Hepatocyte (in vitro differentiated cells): Measurements from ENCODE around the gene GRIK1. TPM values are rescaled to one million over a fixed set of nuclear protein-coding genes. Genes with fewer than 3 reads are reported as not detected.

Experiments
- DNase-seq: peaks from one replicate; pipeline ENCODE4 v3.0.0-alpha.2; 2016; ENCODE audit warnings: low spot score
- H2AFZ ChIP-seq: fragments of 200-600 bp; sonication (generic); 2 replicates; pipeline ENCODE4 v1.6.0; 2016; ENCODE audit warnings: antibody characterized with exemption, mild to moderate bottlenecking
- H3K27ac ChIP-seq: fragments of 200-600 bp; sonication (generic); 2 replicates; pipeline ENCODE4 v1.5.1; 2016; ENCODE audit warnings: mild to moderate bottlenecking
- H3K27me3 ChIP-seq: fragments of 200-600 bp; sonication (generic); 2 replicates; pipeline ENCODE4 v1.6.1; 2016
- H3K36me3 ChIP-seq: fragments of 200-600 bp; sonication (generic); replicated peaks from 2 replicates; pipeline ENCODE4 v1.5.1; 2016; ENCODE audit warnings: low read depth; ENCODE audit not compliant: insufficient read depth
- H3K4me1 ChIP-seq: fragments of 200-600 bp; sonication (generic); 2 replicates; pipeline ENCODE4 v1.5.1; 2016; ENCODE audit warnings: mild to moderate bottlenecking, moderate library complexity; ENCODE audit not compliant: insufficient read depth
- H3K4me2 ChIP-seq: fragments of 200-600 bp; sonication (generic); 2 replicates; pipeline ENCODE4 v1.6.0; 2016
- H3K4me3 ChIP-seq: fragments of 200-600 bp; sonication (generic); 2 replicates; pipeline ENCODE4 v1.5.1; 2016; ENCODE audit warnings: mild to moderate bottlenecking
- H3K79me2 ChIP-seq: fragments of 200-600 bp; sonication (generic); 2 replicates; pipeline ENCODE4 v1.6.0; 2017; ENCODE audit warnings: mild to moderate bottlenecking
- H3K9me2 ChIP-seq: fragments of 200-600 bp; sonication (generic); replicated peaks from 2 replicates; pipeline ENCODE4 v1.6.0; 2017; ENCODE audit warnings: mild to moderate bottlenecking; ENCODE audit not compliant: insufficient read depth
- H3K9me3 ChIP-seq: fragments of 200-600 bp; sonication (generic); 2 replicates; pipeline ENCODE4 v1.5.1; 2016; ENCODE audit warnings: low read depth, mild to moderate bottlenecking
- H4K20me1 ChIP-seq: fragments of 200-600 bp; sonication (generic); 2 replicates; pipeline ENCODE4 v1.6.0; 2016; ENCODE audit warnings: mild to moderate bottlenecking; ENCODE audit not compliant: insufficient read depth, poor library complexity, severe bottlenecking
- EZH2 ChIP-seq: fragments of 200-600 bp; sonication (generic); IDR thresholded peaks from 2 replicates; pipeline ENCODE4 v1.6.1; 2016; ENCODE audit warnings: antibody characterized with exemption, mild to moderate bottlenecking, borderline replicate concordance
- EZH2phosphoT487 ChIP-seq: fragments of 200-600 bp; sonication (generic); IDR thresholded peaks from one replicate; pipeline ENCODE4 v1.6.1; 2018; ENCODE audit warnings: antibody characterized with exemption, mild to moderate bottlenecking, low read depth, moderate library complexity; ENCODE audit not compliant: unreplicated experiment, severe bottlenecking
- WGBS: methylation state at CpG from one replicate; pipeline ENCODE4 v1.1.6; 2016; ENCODE audit warnings: low lambda C conversion rate; ENCODE audit errors: missing lambda C conversion rate; 5-methylcytosine and 5-hydroxymethylcytosine counted together
- polyA plus RNA-seq: library from polyadenylated mRNA; unstranded; fragments of >200 nt; fragmentation: Nextera tagmentation; extraction: Ambion mirVana; gene quantifications from 2 replicates; pipeline ENCODE4 v1.2.1, GENCODE V29; 2016
- total RNA-seq: library from RNA; depleted of rRNA; stranded (reverse); fragments of >200 nt; gene quantifications from 2 replicates; pipeline ENCODE4 v1.2.3, GENCODE V29; 2014
- TF ChIP-seq, protein P1 (sequence below): fragments of 200-600 bp; sonication (generic); IDR thresholded peaks from 2 replicates; pipeline ENCODE4 v1.5.1; 2016; ENCODE audit warnings: antibody characterized with exemption, mild to moderate bottlenecking; ENCODE audit not compliant: poor library complexity

GRIK1 gene
- total and polyA plus RNA-seq, 2 experiments from 2014 or later: 0.77 to 2.3 TPM

DNA sequence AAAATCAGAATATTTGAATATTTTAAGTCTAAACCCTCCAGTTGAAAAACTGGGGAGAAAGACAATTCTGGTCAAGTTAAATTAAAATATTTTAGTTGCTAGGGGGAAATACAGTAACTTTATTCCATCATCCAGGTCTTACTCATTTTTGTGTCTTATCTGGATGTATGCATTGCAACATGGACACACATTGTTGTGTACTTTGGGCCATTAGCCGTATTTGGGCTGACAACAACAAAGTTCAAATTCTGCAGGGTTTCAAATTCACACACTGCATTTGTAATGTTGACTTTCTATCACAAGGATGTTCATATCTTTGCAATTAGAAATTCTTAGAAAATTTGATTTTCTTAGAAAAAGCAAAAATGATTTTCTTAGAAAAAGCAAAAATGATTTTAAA, 391.8 kb downstream of the GRIK1 start:
- Histone ChIP-seq H3K27ac (no peak overlapping the region), H4K20me1 (no peaks in the 10 kb centered on the region), H3K79me2 (no peaks in the 10 kb centered on the region), H3K36me3 (no peaks in the 10 kb centered on the region), H2AFZ (no peak overlapping the region), H3K9me3 (no peaks in the 10 kb centered on the region), H3K27me3 (no peaks in the 10 kb centered on the region), H3K9me2 (no peaks in the 10 kb centered on the region), H3K4me3 (no peak overlapping the region), H3K4me1 (no peaks in the 10 kb centered on the region), H3K4me2 (no peak overlapping the region)
- 76% methylated on average over 1 of the region's 1 CpG for WGBS
- TF ChIP-seq, protein P1, sequence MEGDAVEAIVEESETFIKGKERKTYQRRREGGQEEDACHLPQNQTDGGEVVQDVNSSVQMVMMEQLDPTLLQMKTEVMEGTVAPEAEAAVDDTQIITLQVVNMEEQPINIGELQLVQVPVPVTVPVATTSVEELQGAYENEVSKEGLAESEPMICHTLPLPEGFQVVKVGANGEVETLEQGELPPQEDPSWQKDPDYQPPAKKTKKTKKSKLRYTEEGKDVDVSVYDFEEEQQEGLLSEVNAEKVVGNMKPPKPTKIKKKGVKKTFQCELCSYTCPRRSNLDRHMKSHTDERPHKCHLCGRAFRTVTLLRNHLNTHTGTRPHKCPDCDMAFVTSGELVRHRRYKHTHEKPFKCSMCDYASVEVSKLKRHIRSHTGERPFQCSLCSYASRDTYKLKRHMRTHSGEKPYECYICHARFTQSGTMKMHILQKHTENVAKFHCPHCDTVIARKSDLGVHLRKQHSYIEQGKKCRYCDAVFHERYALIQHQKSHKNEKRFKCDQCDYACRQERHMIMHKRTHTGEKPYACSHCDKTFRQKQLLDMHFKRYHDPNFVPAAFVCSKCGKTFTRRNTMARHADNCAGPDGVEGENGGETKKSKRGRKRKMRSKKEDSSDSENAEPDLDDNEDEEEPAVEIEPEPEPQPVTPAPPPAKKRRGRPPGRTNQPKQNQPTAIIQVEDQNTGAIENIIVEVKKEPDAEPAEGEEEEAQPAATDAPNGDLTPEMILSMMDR: no peak
- DNase-seq: no peak

DNA sequence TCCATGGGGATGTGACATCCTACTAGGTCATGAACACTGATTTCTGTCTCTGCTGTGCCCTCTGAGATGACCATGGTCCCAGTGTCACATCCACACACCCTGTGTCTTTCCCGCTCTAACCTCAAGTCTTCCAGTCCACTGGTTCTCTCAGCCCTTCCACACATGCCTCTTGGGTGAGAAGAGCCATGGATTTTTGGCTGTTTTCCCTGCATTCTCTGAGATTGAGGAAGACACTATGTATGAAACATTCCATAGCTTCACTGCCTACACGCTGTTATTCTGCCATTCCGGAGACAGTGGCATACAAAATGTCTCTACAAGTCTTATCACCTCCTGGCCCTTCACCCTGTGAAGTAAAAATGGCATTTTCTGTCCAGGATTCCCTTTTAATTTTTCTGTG, 393.7 kb downstream of the GRIK1 start:
- TF ChIP-seq, protein P1: no peak
- no peak for TF ChIP-seq EZH2phosphoT487
- TF ChIP-seq EZH2: no peak
- no peak overlapping the region for H3K27ac ChIP-seq
- H3K36me3 ChIP-seq: no peaks in the 10 kb centered on the region
- H3K4me2 ChIP-seq: no peak overlapping the region
- H4K20me1 ChIP-seq: no peaks in the 10 kb centered on the region
- no peak overlapping the region for H3K4me3 ChIP-seq
- no peak for DNase-seq
- H3K9me3 ChIP-seq: no peaks in the 10 kb centered on the region
- WGBS: 97% methylated on average over 3 of the region's 3 CpGs
- no peaks in the 10 kb centered on the region for H3K27me3 ChIP-seq
- no peaks in the 10 kb centered on the region for H3K4me1 ChIP-seq
- no peaks in the 10 kb centered on the region for H3K9me2 ChIP-seq
- H3K79me2 ChIP-seq: no peaks in the 10 kb centered on the region
- no peak overlapping the region for H2AFZ ChIP-seq

DNA sequence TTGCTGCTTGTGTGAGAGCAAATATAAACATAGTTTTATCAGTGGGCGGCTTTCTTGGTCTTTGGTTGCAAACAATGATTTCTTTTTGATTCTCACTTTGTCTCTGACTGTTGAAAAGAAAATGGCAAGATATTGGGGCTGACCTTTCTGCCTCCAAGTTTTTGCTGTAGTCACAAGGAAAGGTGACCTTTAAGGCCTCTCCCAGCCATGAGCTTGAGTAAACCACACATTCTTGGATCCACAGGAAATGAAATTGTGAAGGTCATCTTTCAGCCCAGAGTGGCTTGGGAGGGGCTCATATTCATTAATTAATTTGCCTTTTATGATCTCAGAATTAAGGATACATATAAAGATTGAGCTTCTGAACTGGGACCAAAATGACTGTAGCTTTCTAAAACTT, 399.5 kb downstream of the GRIK1 start:
- H4K20me1 ChIP-seq: no peaks in the 10 kb centered on the region
- no peaks in the 10 kb centered on the region for H3K9me3 ChIP-seq
- no peak for DNase-seq
- H3K4me3 ChIP-seq: no peak overlapping the region
- no peaks in the 10 kb centered on the region for H3K4me1 ChIP-seq
- no peak overlapping the region for H2AFZ ChIP-seq
- no peaks in the 10 kb centered on the region for H3K27me3 ChIP-seq
- WGBS: 62% methylated on average over 1 of the region's 1 CpG
- H3K36me3 ChIP-seq: no peaks in the 10 kb centered on the region
- H3K4me2 ChIP-seq: no peak overlapping the region
- H3K27ac ChIP-seq: no peak overlapping the region
- H3K9me2 ChIP-seq: no peaks in the 10 kb centered on the region
- H3K79me2 ChIP-seq: no peaks in the 10 kb centered on the region
- no peak for TF ChIP-seq EZH2phosphoT487
- TF ChIP-seq EZH2: no peak
- TF ChIP-seq, protein P1: no peak

DNA sequence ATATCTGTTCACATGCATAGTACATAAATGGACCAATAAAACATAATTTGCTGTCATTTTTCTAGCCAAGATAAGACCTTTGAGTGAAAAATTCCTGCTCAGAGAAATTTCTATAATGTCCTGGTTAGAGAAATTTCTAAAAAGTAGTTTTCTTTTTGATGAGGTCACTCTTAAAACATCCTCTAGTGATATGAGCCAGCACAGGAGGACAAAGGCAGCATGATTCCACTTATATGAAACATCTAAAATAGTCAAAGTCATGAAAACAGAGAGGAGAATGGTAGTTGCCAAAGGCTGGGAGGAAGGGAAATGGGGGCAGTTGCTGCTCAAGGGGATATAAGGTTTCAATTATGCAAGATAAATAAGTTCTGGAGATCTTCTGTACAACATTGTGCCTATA, 401.7 kb downstream of the GRIK1 start:
- Histone ChIP-seq H3K9me2 (no peaks in the 10 kb centered on the region), H3K79me2 (no peaks in the 10 kb centered on the region), H3K27me3 (no peaks in the 10 kb centered on the region), H3K4me3 (no peak overlapping the region), H2AFZ (no peak overlapping the region), H3K9me3 (no peaks in the 10 kb centered on the region), H3K36me3 (no peaks in the 10 kb centered on the region), H4K20me1 (no peaks in the 10 kb centered on the region), H3K27ac (no peak overlapping the region), H3K4me2 (no peak overlapping the region), H3K4me1 (no peaks in the 10 kb centered on the region)
- no peak for DNase-seq
- no peak for TF ChIP-seq EZH2
- no peak for TF ChIP-seq EZH2phosphoT487
- TF ChIP-seq, protein P1: no peak
